AG09309 (cell line): Measurements from ENCODE around the gene PRR5.
A peak's percentile ranks its signal among the peaks of the same experiment; 100 is the strongest.

Source experiments
- DNase-seq: peaks from one replicate; pipeline ENCODE4 v3.0.0-alpha.2; 2010; ENCODE audit warnings: low read depth
- H3K4me3 ChIP-seq: 2 replicates; pipeline ENCODE4 v1.5.1; 2011; ENCODE audit warnings: mild to moderate bottlenecking, low read depth, low read length, moderate library complexity; ENCODE audit not compliant: control insufficient read depth
- TF ChIP-seq, protein P1 (sequence below): IDR thresholded peaks from 2 replicates; pipeline ENCODE4 v1.5.1; 2011; ENCODE audit warnings: mild to moderate bottlenecking, low read depth, low read length, inconsistent platforms; ENCODE audit not compliant: insufficient read depth, control insufficient read depth; ENCODE audit errors: missing control alignments

The PRR5 gene

DNA sequence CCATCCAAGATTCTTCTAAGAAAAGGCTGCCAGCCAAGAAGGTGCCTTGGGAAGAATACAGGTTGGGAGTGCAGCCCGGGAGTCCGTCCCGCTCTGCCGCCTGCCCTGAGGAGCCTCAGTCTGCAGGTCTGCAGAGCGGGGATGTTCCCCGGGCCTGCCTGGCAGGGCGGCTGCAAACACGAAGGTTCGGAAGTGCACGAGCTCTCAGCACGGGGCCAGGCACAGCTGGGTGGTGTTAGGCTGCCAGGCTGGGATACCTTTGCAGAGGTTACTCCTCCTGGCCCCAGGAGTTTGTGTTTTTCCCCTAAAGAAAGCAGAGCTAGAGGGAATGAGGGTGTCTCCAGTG, 9.4 kb upstream of the PRR5 start:
- H3K4me3 ChIP-seq = no peak overlapping the region
- TF ChIP-seq, protein P1, sequence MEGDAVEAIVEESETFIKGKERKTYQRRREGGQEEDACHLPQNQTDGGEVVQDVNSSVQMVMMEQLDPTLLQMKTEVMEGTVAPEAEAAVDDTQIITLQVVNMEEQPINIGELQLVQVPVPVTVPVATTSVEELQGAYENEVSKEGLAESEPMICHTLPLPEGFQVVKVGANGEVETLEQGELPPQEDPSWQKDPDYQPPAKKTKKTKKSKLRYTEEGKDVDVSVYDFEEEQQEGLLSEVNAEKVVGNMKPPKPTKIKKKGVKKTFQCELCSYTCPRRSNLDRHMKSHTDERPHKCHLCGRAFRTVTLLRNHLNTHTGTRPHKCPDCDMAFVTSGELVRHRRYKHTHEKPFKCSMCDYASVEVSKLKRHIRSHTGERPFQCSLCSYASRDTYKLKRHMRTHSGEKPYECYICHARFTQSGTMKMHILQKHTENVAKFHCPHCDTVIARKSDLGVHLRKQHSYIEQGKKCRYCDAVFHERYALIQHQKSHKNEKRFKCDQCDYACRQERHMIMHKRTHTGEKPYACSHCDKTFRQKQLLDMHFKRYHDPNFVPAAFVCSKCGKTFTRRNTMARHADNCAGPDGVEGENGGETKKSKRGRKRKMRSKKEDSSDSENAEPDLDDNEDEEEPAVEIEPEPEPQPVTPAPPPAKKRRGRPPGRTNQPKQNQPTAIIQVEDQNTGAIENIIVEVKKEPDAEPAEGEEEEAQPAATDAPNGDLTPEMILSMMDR = no peak
- DNase-seq = no peak

DNA sequence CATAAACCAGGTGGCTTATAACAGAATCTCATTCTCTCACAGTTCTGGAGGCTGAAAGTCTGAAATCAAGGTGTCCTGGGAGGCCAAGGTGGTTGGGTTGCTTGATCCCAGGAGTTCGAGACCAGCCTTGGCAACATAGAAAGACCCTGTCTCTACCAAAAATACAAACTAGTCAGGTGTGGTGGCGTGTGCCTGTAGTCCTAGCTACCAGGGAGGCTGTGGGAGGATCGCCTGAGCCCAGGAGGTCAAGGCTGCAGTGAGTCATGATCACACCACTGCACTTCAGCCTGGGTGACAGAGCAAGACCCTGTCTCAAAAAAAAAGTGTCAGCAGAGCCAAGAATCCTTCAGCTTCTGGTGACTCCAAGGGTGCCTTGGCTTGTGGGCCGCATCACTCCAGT, 8.9 kb upstream of the PRR5 start:
- no peak for DNase-seq
- TF ChIP-seq, protein P1 = no peak
- H3K4me3 ChIP-seq = no peak overlapping the region

DNA sequence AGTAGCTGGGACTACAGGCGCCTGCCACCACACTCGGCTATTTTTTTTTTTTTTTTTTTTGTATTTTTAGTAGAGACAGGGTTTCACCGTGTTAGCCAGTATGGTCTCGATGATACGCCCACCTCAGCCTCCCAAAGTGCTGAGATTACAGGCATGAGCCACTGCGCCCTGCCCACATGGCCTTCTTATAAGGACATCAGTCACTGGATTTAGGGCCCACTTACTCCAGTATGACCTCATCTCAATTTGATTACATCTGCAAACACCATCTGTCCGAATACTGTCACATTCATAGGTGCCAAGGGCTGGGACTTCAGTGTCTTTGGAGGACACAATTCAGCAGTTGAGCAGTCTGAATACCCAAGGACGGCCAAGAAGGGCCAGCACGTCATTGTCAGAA, 8.2 kb upstream of the PRR5 start:
- no peak for DNase-seq
- no peak overlapping the region for H3K4me3 ChIP-seq
- TF ChIP-seq, protein P1 = no peak

DNA sequence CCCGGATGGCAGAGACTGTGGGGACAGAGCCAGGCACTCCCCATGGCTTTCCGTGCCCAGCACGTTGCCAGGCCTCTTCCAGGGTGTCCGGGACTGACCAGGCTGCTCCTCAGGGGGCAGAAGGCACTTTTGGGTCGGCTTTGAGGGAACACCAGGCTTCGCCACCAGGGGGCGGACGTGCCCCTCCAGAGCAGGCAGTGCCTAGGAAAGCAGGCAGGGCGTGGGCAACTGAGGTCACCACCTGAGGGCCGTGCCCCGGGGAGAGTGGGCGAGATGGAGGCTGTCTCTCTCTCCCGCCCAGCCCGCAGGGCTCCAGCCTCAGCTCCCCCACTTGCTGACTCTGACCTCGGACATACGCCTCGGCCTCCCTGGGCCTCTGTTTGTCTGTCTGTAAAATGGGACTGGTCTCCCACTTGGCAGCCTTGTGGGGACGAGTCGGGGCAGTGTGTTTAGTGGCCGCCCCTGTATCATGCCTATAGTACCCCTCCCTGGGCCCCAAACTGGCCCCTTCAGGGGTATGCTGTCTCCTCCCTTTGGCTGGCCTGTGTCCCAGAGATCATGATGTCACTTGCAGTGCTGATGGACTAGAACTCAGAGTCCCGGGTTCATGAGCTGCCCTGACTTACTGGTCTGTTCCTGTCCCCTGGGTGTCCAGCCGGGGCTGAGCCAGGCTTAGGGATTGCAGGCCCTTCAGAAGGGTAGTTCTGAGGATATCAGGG, 4.4 kb upstream of the PRR5 start:
- DNase-seq = no peak
- TF ChIP-seq, protein P1 = peak; percentile 97
- no peak overlapping the region for H3K4me3 ChIP-seq

DNA sequence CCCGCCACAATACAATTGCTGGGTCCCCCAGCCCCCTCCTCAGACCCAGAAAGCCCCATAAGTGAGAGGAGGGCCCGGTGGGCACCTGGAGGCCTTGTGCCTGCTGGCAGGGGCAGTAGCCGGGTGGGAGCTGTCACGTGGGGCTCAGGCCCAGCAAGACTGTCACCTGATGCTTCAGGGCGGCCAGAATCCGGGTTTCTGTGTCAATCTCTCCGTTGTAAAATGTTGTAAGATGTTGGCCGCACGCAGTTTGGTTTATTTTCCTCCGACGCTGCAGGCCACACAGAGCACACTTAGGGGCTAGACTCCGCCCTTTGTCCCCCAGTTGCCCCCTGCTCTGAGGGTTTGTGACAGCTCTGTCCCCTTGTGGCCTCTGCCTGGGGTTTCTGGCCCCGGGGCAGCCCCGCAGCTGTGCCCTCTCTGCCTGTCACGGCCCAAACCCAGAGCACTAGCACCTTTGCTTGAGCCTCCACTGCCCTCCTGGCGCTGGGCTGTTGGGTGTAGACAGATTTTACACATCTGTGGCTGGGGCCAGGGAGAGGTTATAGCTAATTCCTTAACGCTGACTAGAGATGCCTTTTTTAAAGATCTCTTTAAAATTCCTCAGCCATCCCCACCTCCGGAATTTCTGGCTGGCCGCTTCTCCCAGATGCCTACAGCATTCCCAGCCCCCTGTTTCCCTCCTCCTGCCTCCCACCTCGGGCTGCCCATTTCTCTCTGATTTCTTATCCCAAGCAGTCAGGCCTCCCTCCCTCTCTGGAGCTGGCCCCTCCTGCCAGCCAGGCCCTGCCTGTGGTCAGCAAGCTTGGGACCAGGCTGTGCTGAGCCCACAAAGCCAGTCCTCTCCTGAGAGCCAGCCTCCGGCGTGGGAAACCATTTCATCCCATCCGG, 3.2 kb upstream of the PRR5 start:
- TF ChIP-seq, protein P1 = no peak
- DNase-seq = peak; percentile 96
- no peak overlapping the region for H3K4me3 ChIP-seq

DNA sequence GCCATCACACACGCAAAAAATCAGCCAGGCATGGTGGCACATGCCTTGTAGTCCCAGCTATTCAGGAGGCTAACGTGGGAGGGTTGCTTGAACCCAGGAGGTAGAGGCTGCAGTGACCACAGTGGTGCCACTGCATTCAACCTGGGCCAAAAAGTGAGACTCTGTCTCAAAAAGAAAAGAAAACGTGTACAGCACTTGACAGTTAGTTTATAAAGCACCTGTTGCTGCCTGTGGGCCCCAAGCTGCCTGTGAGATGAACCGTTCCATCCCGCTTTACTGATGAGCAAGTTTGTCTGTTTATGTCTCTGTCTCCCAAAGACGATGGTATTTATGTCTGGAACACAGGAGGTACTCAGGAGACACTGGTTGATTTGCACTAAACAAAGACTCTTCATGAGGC, 1.5 kb upstream of the PRR5 start:
- TF ChIP-seq, protein P1 = no peak
- no peak for DNase-seq
- no peak overlapping the region for H3K4me3 ChIP-seq
